Spleen (tissue), 7 donors: ENCODE measurements around the gene S100A7.

Experiments
- CTCF ChIP-seq, 11 experiments: fragments of 200-600 bp in 7 of 11; fragments of 450-650 bp in 4 of 11; sonication (generic) in 4 of 11; IDR thresholded peaks in 8 of 11; conservative IDR thresholded peaks in 3 of 11; 1 replicate in 7 of 11; 2 replicates in 4 of 11; pipeline versions ENCODE4 v1.4.0 to v1.8.0; 2016 to 2021; ENCODE audit warnings: antibody characterized with exemption in 11 of 11, inconsistent platforms in 4 of 11, mild to moderate bottlenecking in 1 of 11
- POLR2A ChIP-seq, 3 donors: fragments of 450-650 bp; IDR thresholded peaks; one replicate each; pipeline ENCODE4 v1.5.1; 2017; ENCODE audit warnings: antibody characterized with exemption in 3 of 3, mild to moderate bottlenecking in 1 of 3
- POLR2AphosphoS5 ChIP-seq, 3 donors: sonication (generic); formaldehyde crosslinking; IDR thresholded peaks; one replicate each; pipeline ENCODE4 v1.5.1; 2017; ENCODE audit warnings: antibody characterized with exemption in 3 of 3
- donor health status: DM: no; HTN: no; CAD: no; lungs with moderate emphysema.
- donor health status: DM: no; HTN: no; CAD: no.
- donor health status: DM: no; HTN: no; CAD: no.

DNA sequence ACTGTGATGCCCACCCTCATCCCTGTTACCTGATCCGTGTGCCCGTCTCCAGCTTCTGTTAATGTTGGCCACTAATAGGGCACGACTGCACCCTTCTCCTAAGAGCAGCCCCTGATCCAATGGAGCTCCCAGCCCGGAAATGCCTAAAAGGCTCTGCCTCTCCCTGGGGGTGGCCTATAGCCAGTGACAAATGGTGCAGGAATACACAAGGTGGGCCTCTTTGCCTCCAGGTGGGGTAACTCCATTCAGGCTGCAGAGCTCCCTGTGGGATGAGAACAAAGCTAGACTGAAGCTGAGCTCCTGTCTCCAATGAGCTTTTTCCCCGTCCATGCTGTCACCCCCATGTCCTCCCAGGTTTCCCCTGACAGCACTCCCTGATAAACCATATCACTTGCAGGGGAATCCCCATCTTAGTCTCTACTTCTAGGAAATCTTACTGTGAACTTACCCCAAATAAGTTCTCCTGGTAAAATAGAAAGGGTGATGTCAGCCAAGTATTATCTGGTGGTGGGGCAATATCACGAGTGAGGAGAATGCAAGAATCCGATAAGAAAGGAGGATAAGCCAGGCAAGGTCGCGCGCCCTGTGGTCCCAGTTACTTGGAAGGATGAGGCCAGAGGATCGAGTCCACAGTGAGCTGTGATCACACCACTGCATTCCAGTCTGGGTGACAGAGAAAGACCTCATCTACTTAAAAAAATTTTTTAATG, 25.6 kb downstream of the S100A7 start:
- TF ChIP-seq CTCF (IDR thresholded peaks at IDR 0.05 in 8 of 11, conservative IDR thresholded peaks at IDR 0.05 in 3 of 11): no peak
- no peak for TF ChIP-seq POLR2AphosphoS5 (IDR thresholded peaks at IDR 0.05)
- no peak for TF ChIP-seq POLR2A (IDR thresholded peaks at IDR 0.05)
